H1 (cell line): ENCODE data around the gene SCNN1B.
"Not testable (repeated sequence)": the region's sequence is repeated elsewhere in the genome, so short reads cannot be mapped to it uniquely, and the experiment has no call there.

Experiments
- BRCA1 ChIP-seq: IDR thresholded peaks from 2 replicates; pipeline ENCODE4 v1.6.1; 2012; ENCODE audit warnings: low read depth, low read length, improper control_type of control experiment
- CTCF ChIP-seq, 3 experiments: IDR thresholded peaks; 1 replicate in 2 of 3; 2 replicates in 1 of 3; pipeline versions ENCODE4 v1.5.1 to v1.6.1; 2011; ENCODE audit warnings: low read length in 3 of 3, mild to moderate bottlenecking in 3 of 3, inconsistent platforms in 2 of 3, low read depth in 1 of 3, moderate library complexity in 1 of 3; ENCODE audit not compliant: insufficient read depth in 1 of 3; ENCODE audit errors: control extremely low read depth in 1 of 3
- EP300 ChIP-seq, 2 experiments: IDR thresholded peaks; 1 replicate in 1 of 2; 2 replicates in 1 of 2; pipeline ENCODE4 v1.6.1; 2011 to 2012; ENCODE audit warnings: low read depth in 2 of 2, low read length in 2 of 2, mild to moderate bottlenecking in 2 of 2, borderline replicate concordance in 1 of 2, inconsistent platforms in 1 of 2, moderate library complexity in 1 of 2
- EZH2 ChIP-seq: fragments of 200-600 bp; sonication (generic); IDR thresholded peaks from 2 replicates; pipeline ENCODE4 v1.7.1; 2012; ENCODE audit warnings: low read depth, mild to moderate bottlenecking, moderate library complexity, low read length, inconsistent platforms; ENCODE audit not compliant: severe bottlenecking
- JUN ChIP-seq: IDR thresholded peaks from 2 replicates; pipeline ENCODE4 v1.6.1; 2011; ENCODE audit warnings: low read depth, mild to moderate bottlenecking, improper control_type of control experiment, low read length
- JUND ChIP-seq: IDR thresholded peaks from 2 replicates; pipeline ENCODE4 v1.6.1; 2011; ENCODE audit warnings: mild to moderate bottlenecking, improper control_type of control experiment, low read length
- MAX ChIP-seq: IDR thresholded peaks from 2 replicates; pipeline ENCODE4 v1.6.1; 2012; ENCODE audit warnings: inconsistent platforms
- POLR2A ChIP-seq, 2 experiments: IDR thresholded peaks; 1 replicate in 1 of 2; 2 replicates in 1 of 2; pipeline ENCODE4 v1.6.1; 2011; ENCODE audit warnings: low read depth in 2 of 2, low read length in 2 of 2, mild to moderate bottlenecking in 2 of 2; ENCODE audit errors: control extremely low read depth in 1 of 2
- RFX5 ChIP-seq: IDR thresholded peaks from 2 replicates; pipeline ENCODE4 v1.6.1; 2011; ENCODE audit warnings: low read depth, low read length, improper control_type of control experiment, borderline replicate concordance
- RNF2 ChIP-seq: fragments of 200-900, 300-1000 bp; sonication (generic); IDR thresholded peaks from 2 replicates; pipeline ENCODE4 v1.7.1; 2016; ENCODE audit warnings: borderline replicate concordance, low read depth, mild to moderate bottlenecking, antibody characterized with exemption, low read length; ENCODE audit not compliant: poor library complexity, severe bottlenecking; ENCODE audit errors: missing control alignments
- SAP30 ChIP-seq: fragments of 300-600 bp; sonication (generic); IDR thresholded peaks from 2 replicates; pipeline ENCODE4 v1.7.1; 2012; ENCODE audit warnings: low read length, moderate library complexity, mild to moderate bottlenecking, inconsistent platforms; ENCODE audit not compliant: insufficient read depth, insufficient replicate concordance
- TAF1 ChIP-seq: IDR thresholded peaks from 2 replicates; pipeline ENCODE4 v1.6.1; 2011; ENCODE audit warnings: mild to moderate bottlenecking, low read depth, low read length
- YY1 ChIP-seq: IDR thresholded peaks from 2 replicates; pipeline ENCODE4 v1.6.1; 2011; ENCODE audit warnings: low read depth, mild to moderate bottlenecking, low read length

DNA sequence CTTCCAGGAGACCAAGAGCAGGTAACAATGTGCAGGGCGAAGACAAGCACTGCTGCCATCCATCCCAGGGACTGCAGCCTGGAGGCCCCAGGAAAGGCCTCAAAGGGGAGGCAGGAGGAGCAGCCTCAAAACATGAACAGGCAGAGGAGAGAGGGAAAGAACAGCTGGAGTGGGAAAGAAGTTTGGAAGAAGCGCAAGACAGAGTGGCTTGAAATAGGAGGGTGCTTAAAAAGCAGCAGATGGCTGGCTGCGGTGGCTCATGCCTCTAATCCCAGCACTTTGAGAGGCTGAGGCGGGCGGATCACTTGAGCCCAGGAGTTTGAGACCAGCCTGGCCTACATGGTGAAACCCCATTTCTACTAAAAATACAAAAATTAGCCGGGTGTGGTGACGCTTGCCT, 98.3 kb downstream of the SCNN1B start:
- not testable (repeated sequence) for TF ChIP-seq EP300 (IDR thresholded peaks at IDR 0.05; ENCODE audit: borderline replicate concordance in 1 of 2, low read depth in 2 of 2, low read length in 2 of 2); BRCA1; POLR2A (IDR thresholded peaks at IDR 0.05; ENCODE audit: control extremely low read depth in 1 of 2, low read depth in 2 of 2, low read length in 2 of 2); RNF2; JUN; JUND; TAF1; MAX; RFX5; SAP30; CTCF (IDR thresholded peaks at IDR 0.05; ENCODE audit: control extremely low read depth in 1 of 3, insufficient read depth in 1 of 3, low read depth in 1 of 3, low read length in 3 of 3); YY1; EZH2
